ENCODE measurements around the gene DMKN. TPM values are rescaled to one million over a fixed set of nuclear protein-coding genes. Genes with fewer than 3 reads are reported as not detected.

The DMKN gene
- total and polyA plus RNA-seq, 12 donors: 2.7 to 70.5 (median 19.7) TPM

DNA sequence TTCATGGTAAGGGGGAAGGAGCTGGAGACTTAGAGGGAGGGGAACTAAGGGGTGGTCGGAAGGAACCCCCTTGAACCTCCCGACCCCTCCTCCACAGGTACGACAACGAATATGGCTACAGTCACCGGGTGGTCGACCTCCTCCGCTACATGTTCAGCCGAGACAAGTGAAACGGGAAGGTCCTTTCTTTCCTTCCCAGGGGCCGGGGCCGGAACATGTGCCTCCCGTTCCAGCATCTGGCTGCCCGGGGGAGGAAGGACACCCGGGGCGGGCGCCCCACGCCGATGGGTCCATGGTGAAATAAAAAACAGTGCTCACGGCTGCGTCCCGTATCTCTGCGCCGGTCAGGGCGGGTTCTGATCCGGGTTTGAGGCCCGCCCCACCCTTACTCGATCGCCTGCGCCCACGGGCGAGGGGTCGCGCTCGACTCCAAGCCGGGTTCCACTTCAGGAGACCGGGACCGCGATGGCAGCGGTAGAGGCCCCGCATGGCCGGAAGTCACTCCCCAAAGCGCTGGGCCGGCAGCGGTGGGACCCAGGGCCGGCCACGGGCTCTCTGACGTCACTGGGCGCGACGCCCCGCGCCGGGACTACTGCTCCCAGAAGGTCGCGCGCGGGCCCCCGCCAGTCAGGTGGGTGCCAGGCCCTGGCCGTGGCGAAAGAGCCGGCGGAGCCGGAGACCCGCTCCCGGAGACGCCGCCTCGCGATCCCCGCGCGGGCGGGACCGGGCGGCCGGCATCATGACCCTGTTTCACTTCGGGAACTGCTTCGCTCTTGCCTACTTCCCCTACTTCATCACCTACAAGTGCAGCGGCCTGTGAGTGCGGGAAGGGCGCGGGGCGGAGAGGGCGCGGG, 31.8 kb upstream of the DMKN start, which contains the start of gene TMEM147:
TMEM147 (plus strand) TSS at position 626 of the 854 bp plus-strand sequence; CDS start at position 740, 114 bp downstream.
- Histone ChIP-seq H3K4me1 (replicated peaks in 1 of 2) (peaks cover 11 to 17% of the 10 kb centered on the region in 2 donors), H3K27ac (peak within 1 kb of the TSS in 4 of 5 donors; percentile 50 to 86 (median 72)), H3K36me3 (replicated peaks in 1 of 2) (peaks cover 0 to 9% of the 10 kb centered on the region in 2 donors), H3K4me3 (peak within 1 kb of the TSS; percentile 73 to 88 (median 82)), H3K9me3 (replicated peaks in 1 of 3) (no peaks in the 10 kb centered on the region), H3K27me3 (no peaks in the 10 kb centered on the region)
- intact Hi-C loops (cut with DNase I): loop anchor here (5.0 to 10.0 kb wide), 2 partner anchors 52 to 170 kb away; partner anchors contain the start of gene KMT2B (in 1 of the 2)
- 0 to 1% (median 1%) methylated on average over 9 to 85 of the region's 85 CpGs for WGBS, 4 donors
- DNase-seq: peak; percentile 92 to 96 (median 95)
- TF ChIP-seq, protein P1, sequence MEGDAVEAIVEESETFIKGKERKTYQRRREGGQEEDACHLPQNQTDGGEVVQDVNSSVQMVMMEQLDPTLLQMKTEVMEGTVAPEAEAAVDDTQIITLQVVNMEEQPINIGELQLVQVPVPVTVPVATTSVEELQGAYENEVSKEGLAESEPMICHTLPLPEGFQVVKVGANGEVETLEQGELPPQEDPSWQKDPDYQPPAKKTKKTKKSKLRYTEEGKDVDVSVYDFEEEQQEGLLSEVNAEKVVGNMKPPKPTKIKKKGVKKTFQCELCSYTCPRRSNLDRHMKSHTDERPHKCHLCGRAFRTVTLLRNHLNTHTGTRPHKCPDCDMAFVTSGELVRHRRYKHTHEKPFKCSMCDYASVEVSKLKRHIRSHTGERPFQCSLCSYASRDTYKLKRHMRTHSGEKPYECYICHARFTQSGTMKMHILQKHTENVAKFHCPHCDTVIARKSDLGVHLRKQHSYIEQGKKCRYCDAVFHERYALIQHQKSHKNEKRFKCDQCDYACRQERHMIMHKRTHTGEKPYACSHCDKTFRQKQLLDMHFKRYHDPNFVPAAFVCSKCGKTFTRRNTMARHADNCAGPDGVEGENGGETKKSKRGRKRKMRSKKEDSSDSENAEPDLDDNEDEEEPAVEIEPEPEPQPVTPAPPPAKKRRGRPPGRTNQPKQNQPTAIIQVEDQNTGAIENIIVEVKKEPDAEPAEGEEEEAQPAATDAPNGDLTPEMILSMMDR (IDR thresholded peaks at IDR 0.05): no peak
- TF ChIP-seq POLR2A (IDR thresholded peaks at IDR 0.05): peak; percentile 33 to 55

DNA sequence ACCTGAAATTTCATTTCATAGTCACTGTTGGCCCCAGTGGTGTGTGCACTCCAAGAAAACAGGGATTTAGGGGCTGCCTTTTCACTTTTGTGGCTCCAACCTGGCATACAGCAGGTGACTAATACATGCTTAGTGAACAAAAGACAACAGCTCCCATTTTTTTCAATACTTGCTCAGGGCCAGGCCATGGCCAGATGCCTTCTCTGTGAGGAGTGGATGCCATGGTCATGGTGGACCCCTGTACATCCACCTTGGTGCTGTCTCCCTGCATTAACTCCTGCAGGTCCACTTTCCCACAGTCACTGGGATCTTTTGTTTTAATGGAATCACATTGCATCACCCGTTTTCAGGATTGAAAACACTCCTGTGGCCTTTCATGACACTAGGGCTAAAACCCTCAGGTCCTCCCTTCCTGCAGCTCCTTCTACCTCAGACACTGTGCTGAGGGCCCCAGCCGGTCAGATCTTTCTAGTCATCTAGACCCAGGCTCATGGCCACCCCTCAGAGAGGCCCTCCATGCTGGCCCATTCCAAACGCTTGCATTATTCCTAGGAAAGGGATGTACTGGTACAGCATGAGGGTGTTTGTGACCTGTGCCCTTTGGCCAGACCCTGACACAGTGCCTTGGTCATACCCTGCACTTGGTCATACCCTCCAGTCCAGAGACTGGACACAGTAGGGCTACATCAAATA, 30.8 kb upstream of the DMKN start:
- WGBS, 4 donors: 81 to 88% (median 83%) methylated on average over 3 of the region's 3 CpGs
- Histone ChIP-seq H3K4me1 (replicated peaks in 1 of 2) (peaks cover 11 to 17% of the 10 kb centered on the region in 2 donors), H3K4me3 (peak overlapping the region in 2 of 4 donors; percentile 73 to 86), H3K36me3 (replicated peaks in 1 of 2) (peaks cover 0 to 9% of the 10 kb centered on the region in 2 donors), H3K9me3 (replicated peaks in 1 of 3) (no peaks in the 10 kb centered on the region), H3K27ac (peak overlapping the region in 1 of 5 donors; percentile 86), H3K27me3 (no peaks in the 10 kb centered on the region)
- no peak for DNase-seq
- intact Hi-C loops (cut with DNase I): loop anchor here in 1 of 2 donors (10.0 kb wide), 1 partner anchor 171 kb away; the partner anchor contains the start of gene KMT2B
- no peak for TF ChIP-seq POLR2A (IDR thresholded peaks at IDR 0.05)
- TF ChIP-seq, protein P1 (IDR thresholded peaks at IDR 0.05): no peak

DNA sequence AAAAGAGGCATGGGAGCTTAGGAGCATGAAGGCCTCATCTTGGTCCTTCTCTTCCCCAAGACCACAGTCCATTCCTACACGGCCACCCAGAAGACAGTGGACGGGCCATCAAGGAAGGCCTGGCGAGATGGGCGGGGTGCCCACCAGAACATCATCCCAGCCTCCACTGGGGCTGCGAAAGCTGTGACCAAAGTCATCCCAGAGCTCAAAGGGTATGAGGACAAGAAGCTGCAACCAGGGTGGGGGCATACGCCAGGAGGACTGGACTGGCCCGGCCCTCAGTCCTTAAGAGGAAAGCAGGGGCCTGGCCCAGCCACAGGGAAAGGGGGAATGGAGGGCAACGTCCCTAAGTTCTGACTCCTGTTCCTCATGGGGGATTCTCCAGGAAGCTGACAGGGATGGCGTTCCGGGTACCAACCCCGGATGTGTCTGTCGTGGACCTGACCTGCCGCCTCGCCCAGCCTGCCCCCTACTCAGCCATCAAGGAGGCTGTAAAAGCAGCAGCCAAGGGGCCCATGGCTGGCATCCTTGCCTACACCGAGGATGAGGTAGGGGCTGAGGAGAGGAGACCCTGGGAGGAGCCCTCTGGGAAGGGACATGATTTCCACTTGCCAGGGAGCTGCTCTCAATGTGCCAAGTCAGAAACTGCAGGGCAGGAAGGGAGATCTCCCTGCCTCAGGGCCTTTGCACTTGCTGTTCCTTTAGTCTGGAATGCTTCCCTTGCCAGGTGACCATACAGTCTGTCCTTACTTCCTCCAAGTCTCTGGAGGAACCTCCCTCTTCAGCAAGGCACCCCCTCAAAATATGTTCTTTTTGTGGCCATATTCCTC, 30.0 kb upstream of the DMKN start:
- no peak for TF ChIP-seq POLR2A (IDR thresholded peaks at IDR 0.05)
- TF ChIP-seq, protein P1 (IDR thresholded peaks at IDR 0.05): no peak
- 96 to 98% (median 97%) methylated on average over 9 to 15 of the region's 15 CpGs for WGBS, 4 donors
- Histone ChIP-seq H3K27me3 (no peaks in the 10 kb centered on the region), H3K27ac (no peak overlapping the region), H3K36me3 (replicated peaks in 1 of 2) (peaks cover 0 to 9% of the 10 kb centered on the region in 2 donors), H3K4me1 (replicated peaks in 1 of 2) (peaks cover 11 to 17% of the 10 kb centered on the region in 2 donors), H3K4me3 (no peak overlapping the region), H3K9me3 (replicated peaks in 1 of 3) (no peaks in the 10 kb centered on the region)
- DNase-seq: no peak
- intact Hi-C loops (cut with DNase I): loop anchor here in 1 of 2 donors (10.0 kb wide), 1 partner anchor 171 kb away; the partner anchor contains the start of gene KMT2B

All from adrenal gland (tissue), 12 donors.